Stomach smooth muscle (tissue), 2 donors: ENCODE measurements around the gene ACHE.
A peak's percentile ranks its signal among the peaks of the same experiment; 100 is the strongest.

Source experiments
- H3K27ac ChIP-seq: one replicate; pipeline ENCODE4 v1.7.0; 2013; ENCODE audit warnings: mild to moderate bottlenecking, low read length, inconsistent platforms
- H3K27me3 ChIP-seq, 2 donors: one replicate each; pipeline ENCODE4 v1.7.0; 2013; ENCODE audit warnings: low read length in 2 of 2; ENCODE audit not compliant: insufficient read depth in 2 of 2, control insufficient read depth in 1 of 2
- H3K36me3 ChIP-seq, 2 donors: one replicate each; pipeline ENCODE4 v1.7.0; 2013; ENCODE audit warnings: low read length in 2 of 2; ENCODE audit not compliant: control insufficient read depth in 2 of 2, insufficient read depth in 2 of 2
- H3K4me1 ChIP-seq: one replicate; pipeline ENCODE4 v1.7.0; 2013; ENCODE audit warnings: low read length; ENCODE audit not compliant: control insufficient read depth, insufficient read depth
- H3K4me3 ChIP-seq, 2 donors: one replicate each; pipeline ENCODE4 v1.7.0; 2013; ENCODE audit warnings: low read length in 2 of 2
- H3K9ac ChIP-seq, 2 donors: one replicate each; pipeline ENCODE4 v1.7.0; 2013; ENCODE audit warnings: low read length in 2 of 2, mild to moderate bottlenecking in 1 of 2
- H3K9me3 ChIP-seq, 2 donors: one replicate each; pipeline ENCODE4 v1.7.0; 2013; ENCODE audit warnings: low read length in 2 of 2; ENCODE audit not compliant: control insufficient read depth in 2 of 2
- donor health status: healthy.
- donor health status: Pancreatic carcinoma.

Gene ACHE

DNA sequence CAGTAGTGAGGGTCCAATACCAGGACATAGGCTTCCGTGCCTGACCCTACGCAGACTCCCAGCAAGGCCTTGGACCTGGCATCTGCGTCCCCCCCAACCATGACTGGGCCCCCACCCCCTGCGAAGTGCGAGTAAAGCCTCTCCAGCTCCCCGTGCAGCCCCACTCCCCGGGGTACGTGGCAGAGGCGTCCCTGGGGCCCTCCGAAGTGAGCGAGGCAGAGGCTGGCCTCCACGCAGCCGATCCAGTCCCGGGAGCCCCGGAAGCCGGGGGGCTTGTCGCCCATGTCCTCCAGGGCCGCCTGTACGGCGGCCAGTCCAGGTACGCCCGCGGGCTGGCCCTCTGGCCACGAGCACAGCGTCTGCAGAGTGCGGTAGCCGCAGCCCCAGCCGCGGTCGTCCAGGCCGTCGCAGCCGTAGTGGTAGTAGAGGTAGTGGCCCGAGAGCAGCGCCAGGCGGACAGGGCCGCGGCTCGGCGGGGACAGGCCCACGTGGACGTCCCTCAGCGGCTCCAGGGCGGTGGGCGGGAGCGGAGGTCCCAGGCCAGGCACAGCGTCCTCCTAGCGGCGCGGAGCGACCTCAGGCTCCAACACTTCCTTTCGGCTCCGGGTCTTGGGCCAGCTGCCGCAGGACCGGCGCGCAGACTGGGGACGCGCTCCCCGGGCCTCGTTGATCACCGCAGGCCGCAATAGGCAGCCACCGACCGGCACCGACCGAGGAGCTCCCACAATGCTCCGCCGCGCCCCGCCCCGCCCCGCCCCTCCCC is 6.5 kb downstream of the ACHE start, which contains the start of gene UFSP1:
Gene UFSP1 (minus strand): TSS at position 728 of the 763 bp plus-strand sequence. CDS start 444 bp downstream, at position 284.
- H3K27me3 ChIP-seq, result no peaks in the 10 kb centered on the region
- peaks cover 31% of the 10 kb centered on the region for H3K4me1 ChIP-seq
- H3K27ac ChIP-seq, result peak within 1 kb of the TSS; percentile 76
- no peaks in the 10 kb centered on the region for H3K9me3 ChIP-seq
- H3K9ac ChIP-seq, result peak within 1 kb of the TSS; percentile 80 to 82
- H3K36me3 ChIP-seq, result peaks cover 39 to 43% of the 10 kb centered on the region in 2 donors
- peak within 1 kb of the TSS; percentile 79 to 81 for H3K4me3 ChIP-seq

GRCh38 chr7:100888291-100888987 is 7.2 kb downstream of the ACHE start:
- peaks cover 47 to 50% of the 10 kb centered on the region in 2 donors for H3K36me3 ChIP-seq
- H3K4me3 ChIP-seq, result peak overlapping the region; percentile 61 to 78
- H3K27me3 ChIP-seq, result no peaks in the 10 kb centered on the region
- no peaks in the 10 kb centered on the region for H3K9me3 ChIP-seq
- peak overlapping the region; percentile 76 for H3K27ac ChIP-seq
- peak overlapping the region; percentile 21 to 82 for H3K9ac ChIP-seq
- peaks cover 31% of the 10 kb centered on the region for H3K4me1 ChIP-seq

DNA sequence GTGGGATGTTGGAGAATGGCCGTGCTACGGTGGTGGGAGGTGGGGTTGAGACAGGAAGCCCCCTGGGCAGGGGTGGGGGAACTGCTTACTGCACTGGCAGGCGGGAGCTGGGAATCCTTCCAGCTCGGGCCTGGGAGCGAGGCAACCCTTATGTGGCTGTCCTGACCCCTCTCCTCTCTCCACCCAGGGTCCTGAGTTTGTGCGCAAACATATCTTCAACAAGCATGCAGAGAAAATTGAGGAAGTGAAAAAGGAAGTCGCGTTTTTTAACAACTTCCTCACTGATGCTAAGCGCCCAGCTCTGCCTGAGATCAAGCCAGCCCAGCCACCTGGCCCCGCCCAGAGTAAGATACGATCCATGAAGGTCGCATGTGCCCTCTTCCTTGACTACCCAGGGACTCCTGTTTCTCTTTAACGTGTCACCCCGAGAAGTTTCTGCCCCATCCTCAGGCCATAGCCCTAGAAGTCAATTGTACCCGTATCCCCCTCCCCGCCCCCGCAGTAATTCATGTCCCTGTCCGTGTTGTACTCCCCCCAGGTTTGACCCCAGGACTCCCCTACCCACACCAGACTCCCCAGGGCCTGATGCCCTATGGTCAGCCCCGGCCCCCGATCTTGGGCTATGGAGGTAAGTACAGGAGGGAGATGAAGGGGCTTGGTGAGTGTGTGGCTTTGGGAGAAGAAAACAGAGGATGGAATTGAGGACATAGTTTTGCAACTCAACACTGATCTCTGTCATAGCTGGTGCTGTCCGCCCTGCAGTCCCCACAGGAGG is 8.0 kb downstream of the ACHE start:
- no peak overlapping the region for H3K4me3 ChIP-seq
- H3K4me1 ChIP-seq, result peaks cover 31% of the 10 kb centered on the region
- H3K9me3 ChIP-seq, result no peaks in the 10 kb centered on the region
- H3K36me3 ChIP-seq, result peaks cover 52 to 54% of the 10 kb centered on the region in 2 donors
- H3K27me3 ChIP-seq, result no peaks in the 10 kb centered on the region
- H3K9ac ChIP-seq, result peak overlapping the region in 1 of 2 donors; percentile 29
- no peak overlapping the region for H3K27ac ChIP-seq

DNA sequence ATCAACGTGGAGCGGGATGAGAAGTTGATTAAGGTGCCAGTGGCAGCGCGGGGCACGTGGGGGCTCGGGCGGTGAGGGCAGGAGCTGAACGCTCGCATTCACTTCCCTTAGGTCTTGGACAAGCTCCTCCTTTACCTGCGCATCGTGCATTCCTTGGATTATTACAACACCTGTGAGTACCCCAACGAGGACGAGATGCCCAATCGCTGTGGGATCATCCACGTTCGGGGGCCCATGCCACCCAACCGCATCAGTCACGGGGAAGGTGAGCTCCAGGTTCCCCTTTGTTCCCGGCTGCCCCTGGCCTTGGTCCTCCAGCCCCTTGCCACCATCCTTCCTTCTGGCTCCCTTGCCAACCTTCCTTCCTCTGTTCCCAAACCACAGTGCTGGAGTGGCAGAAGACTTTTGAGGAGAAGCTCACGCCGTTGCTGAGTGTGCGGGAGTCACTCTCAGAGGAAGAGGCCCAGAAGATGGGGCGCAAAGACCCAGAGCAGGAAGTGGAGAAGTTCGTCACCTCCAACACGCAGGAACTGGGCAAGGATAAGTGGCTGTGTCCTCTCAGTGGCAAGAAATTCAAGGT is 8.7 kb downstream of the ACHE start:
- H3K36me3 ChIP-seq, result peaks cover 57 to 60% of the 10 kb centered on the region in 2 donors
- H3K9ac ChIP-seq, result no peak overlapping the region
- H3K27me3 ChIP-seq, result no peaks in the 10 kb centered on the region
- no peak overlapping the region for H3K27ac ChIP-seq
- no peak overlapping the region for H3K4me3 ChIP-seq
- H3K9me3 ChIP-seq, result no peaks in the 10 kb centered on the region
- H3K4me1 ChIP-seq, result peaks cover 31% of the 10 kb centered on the region

DNA sequence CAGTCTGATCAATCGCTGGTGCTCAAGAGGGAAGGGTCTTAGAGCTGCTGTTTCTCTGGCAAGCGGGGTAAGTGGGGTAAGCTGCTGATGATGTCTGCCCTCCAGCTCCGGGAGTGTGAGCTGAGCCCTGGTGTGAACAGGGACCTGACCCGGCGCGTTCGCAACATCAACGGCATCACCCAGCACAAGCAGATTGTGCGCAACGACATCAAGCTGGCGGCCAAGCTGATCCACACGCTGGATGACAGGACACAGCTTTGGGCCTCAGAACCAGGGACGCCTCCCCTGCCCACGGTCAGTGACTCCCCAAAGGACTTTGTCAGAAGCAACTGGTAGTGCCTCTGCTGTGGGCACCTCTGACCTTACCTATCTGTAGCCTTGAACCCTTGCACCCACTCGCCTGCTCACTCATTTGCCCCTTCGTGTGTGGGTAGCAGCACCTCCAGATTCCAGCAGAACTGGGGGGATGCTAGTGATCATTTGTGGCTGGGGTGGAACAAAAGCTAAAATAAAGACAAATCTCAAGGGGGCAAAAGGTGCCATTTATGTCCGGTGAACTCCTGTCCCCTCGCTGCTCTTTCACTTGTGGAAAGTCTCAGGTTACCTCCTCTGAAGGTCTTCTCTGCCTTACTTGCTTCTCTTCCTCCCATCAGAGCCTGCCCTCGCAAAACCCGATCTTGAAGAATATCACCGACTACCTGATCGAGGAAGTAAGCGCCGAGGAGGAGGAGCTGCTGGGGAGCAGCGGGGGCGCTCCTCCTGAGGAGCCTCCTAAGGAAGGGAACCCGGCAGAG is 9.3 kb downstream of the ACHE start:
- Histone ChIP-seq H3K27ac (no peak overlapping the region), H3K4me3 (no peak overlapping the region), H3K27me3 (no peaks in the 10 kb centered on the region), H3K4me1 (peaks cover 31% of the 10 kb centered on the region), H3K9me3 (no peaks in the 10 kb centered on the region), H3K36me3 (peaks cover 63 to 65% of the 10 kb centered on the region in 2 donors), H3K9ac (no peak overlapping the region)

DNA sequence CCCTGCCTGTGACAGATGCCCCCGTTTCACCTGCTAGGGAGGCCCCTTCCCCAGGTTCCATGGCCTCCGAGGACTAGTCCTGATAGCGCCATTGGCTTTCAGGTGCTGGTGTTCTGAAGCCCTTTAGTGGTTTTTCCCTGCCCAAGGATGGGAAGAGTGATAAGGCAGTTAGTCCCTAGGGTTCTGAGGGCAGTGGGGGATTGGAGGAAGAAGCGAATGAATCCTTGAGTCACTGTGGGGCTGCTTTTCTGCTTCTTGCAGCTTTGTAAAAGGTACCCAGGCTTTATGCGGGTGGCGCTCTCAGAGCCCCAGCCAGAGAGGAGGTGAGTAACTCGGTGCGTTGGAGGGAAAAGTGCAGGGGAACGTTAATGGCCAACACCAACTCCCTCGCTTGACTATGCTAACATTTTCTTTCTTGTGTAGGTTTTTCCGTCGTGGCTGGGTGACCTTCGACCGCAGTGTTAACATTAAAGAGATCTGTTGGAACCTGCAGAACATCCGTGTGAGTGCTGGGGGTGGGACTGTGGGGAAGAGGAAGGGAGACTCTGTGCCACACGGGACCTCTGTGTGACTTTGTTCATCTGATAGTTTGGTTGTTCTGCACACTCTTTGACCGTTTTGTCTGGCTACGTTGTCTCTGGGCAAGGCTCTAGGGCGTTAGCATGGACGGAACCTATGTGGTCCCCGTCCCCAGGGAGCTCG is 10.1 kb downstream of the ACHE start:
- H3K36me3 ChIP-seq, result peaks cover 66 to 67% of the 10 kb centered on the region in 2 donors
- H3K27ac ChIP-seq, result no peak overlapping the region
- no peaks in the 10 kb centered on the region for H3K9me3 ChIP-seq
- peaks cover 25% of the 10 kb centered on the region for H3K4me1 ChIP-seq
- no peak overlapping the region for H3K9ac ChIP-seq
- H3K4me3 ChIP-seq, result no peak overlapping the region
- no peaks in the 10 kb centered on the region for H3K27me3 ChIP-seq

DNA sequence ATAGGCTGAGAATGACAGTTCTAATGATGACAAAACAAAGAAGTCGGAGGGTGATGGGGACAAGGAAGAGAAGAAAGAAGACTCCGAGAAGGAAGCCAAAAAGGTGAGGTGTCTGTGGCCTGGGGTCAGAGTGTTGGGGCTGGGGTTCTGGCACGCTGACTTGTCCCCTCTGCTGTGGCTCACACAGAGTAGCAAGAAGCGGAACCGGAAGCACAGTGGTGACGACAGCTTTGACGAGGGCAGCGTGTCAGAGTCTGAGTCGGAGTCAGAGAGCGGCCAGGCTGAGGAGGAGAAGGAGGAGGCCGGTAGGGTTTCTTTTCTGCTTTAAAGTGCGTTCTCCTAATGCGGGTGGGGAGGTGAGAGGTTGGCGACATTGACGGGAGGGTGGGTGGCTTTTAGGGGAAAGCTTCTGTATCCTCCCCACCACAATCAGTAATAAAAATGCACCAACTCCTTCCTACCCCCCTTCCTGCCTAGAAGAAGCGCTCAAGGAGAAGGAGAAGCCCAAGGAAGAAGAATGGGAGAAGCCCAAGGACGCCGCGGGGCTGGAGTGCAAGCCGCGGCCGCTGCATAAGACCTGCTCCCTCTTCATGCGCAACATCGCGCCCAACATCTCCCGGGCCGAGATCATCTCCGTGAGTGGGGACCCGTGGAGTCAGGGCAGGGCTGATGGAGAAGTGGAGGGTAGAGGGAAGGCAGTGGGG is 10.8 kb downstream of the ACHE start:
- Histone ChIP-seq H3K27ac (no peak overlapping the region), H3K36me3 (peaks cover 66 to 67% of the 10 kb centered on the region in 2 donors), H3K4me3 (no peak overlapping the region), H3K9ac (no peak overlapping the region), H3K27me3 (no peaks in the 10 kb centered on the region), H3K4me1 (peaks cover 21% of the 10 kb centered on the region), H3K9me3 (no peaks in the 10 kb centered on the region)

DNA sequence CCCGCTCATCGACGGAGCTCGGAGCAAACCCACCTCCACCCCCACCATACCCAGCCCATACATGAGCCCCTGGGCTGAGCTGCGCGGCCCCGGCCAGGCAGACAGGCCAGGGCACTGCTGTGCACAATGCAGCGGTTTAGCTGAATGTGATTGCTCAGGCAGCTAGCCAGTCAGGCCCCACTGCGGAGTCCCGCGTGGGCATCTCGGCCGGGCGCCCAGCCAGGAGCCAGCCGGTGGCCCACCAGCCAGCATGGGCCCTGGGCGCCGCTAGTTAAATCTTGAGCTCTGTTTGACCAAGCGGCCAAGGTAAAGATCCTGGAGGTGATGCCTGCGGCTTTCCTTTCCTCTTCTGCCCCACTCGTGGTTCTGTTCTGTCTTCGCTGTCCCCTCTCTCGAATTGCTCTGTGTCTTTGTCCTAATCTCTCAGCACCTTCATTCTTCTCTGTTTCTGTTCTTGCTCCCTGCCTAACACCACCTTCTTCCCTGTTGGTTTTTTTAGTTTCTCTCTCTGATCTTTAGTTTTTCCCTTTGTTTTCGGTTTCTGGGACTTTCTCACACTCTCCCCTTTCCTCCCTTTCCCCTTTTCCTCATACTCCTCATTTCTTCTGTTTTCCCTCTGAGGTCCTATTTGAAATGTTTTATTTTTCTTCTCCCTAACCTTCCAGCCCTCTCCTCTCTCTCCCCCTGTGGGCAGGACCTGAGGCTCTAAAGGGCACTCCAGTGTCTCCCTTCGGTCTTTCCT is 12.7 kb downstream of the ACHE start:
- no peaks in the 10 kb centered on the region for H3K9me3 ChIP-seq
- peak overlapping the region in 1 of 2 donors; percentile 51 for H3K9ac ChIP-seq
- peaks cover 66 to 67% of the 10 kb centered on the region in 2 donors for H3K36me3 ChIP-seq
- H3K27ac ChIP-seq, result peak overlapping the region; percentile 6
- no peak overlapping the region for H3K4me3 ChIP-seq
- H3K27me3 ChIP-seq, result no peaks in the 10 kb centered on the region
- peaks cover 6% of the 10 kb centered on the region for H3K4me1 ChIP-seq

DNA sequence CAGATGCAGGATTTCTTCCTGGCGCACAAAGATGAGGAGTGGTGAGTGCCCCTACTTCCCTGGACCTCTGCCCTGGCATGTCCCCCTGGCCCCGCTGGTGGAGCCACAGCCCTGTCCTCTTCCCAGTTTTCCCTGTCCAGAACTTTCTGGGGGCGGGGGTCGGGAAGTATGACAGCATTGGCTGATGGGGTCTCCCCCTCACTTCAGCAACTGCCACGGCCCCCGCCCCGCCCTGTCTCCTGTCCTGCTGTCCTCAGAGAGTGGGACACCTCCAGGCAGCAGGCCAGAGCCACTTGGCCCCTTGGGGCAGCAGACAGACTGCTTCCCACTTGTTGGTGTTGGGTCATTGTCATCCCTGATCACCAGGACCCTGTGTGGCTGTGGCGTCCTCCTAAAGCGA is 13.5 kb downstream of the ACHE start:
- Histone ChIP-seq H3K27me3 (no peaks in the 10 kb centered on the region), H3K9me3 (no peaks in the 10 kb centered on the region), H3K4me3 (no peak overlapping the region), H3K27ac (no peak overlapping the region), H3K36me3 (peaks cover 60% of the 10 kb centered on the region in 2 donors), H3K9ac (no peak overlapping the region), H3K4me1 (peaks cover 5% of the 10 kb centered on the region)
